DOHH2 (cell line): ENCODE results near the gene SCOC.
A peak's percentile ranks its signal among the peaks of the same experiment; 100 is the strongest.

Experiments used
- H3F3A ChIP-seq: fragments of 200-600 bp; sonication (generic), shearing (Covaris generic); 2 replicates; pipeline ENCODE4 v1.6.0; 2016; ENCODE audit warnings: antibody characterized with exemption, mild to moderate bottlenecking; ENCODE audit not compliant: control insufficient read depth, insufficient read depth
- H3K27ac ChIP-seq: fragments of 200-600 bp; sonication (generic); 2 replicates; pipeline ENCODE4 v1.5.1; 2014; ENCODE audit warnings: low read depth, mild to moderate bottlenecking, low read length, moderate library complexity
- H3K27me3 ChIP-seq: fragments of 200-600 bp; sonication (generic); 2 replicates; pipeline ENCODE4 v1.6.1; 2014; ENCODE audit warnings: mild to moderate bottlenecking, low read length, mixed read lengths; ENCODE audit not compliant: control insufficient read depth
- H3K36me3 ChIP-seq: fragments of 200-600 bp; sonication (generic); 2 replicates; pipeline ENCODE4 v1.6.1; 2014; ENCODE audit warnings: mild to moderate bottlenecking, low read length, moderate library complexity, mixed read lengths; ENCODE audit not compliant: control insufficient read depth
- H3K4me1 ChIP-seq: fragments of 200-600 bp; sonication (generic); 2 replicates; pipeline ENCODE4 v1.6.1; 2014; ENCODE audit warnings: mild to moderate bottlenecking, low read length, mixed read lengths; ENCODE audit not compliant: control insufficient read depth
- H3K4me2 ChIP-seq: fragments of 200-600 bp; sonication (generic); 2 replicates; pipeline ENCODE4 v1.6.0; 2014; ENCODE audit warnings: mild to moderate bottlenecking, low read length, moderate library complexity
- H3K4me3 ChIP-seq: fragments of 200-600 bp; sonication (generic); 2 replicates; pipeline ENCODE4 v1.5.1; 2014; ENCODE audit warnings: mild to moderate bottlenecking, low read length, mixed read lengths
- H3K79me2 ChIP-seq: fragments of 200-600 bp; sonication (generic); 2 replicates; pipeline ENCODE4 v1.6.1; 2014; ENCODE audit warnings: mild to moderate bottlenecking, low read length, mixed read lengths; ENCODE audit not compliant: control insufficient read depth
- H3K9me2 ChIP-seq: fragments of 200-600 bp; sonication (generic); replicated peaks from 2 replicates; pipeline ENCODE4 v1.6.1; 2014; ENCODE audit warnings: mild to moderate bottlenecking, low read length, mixed read lengths; ENCODE audit not compliant: control insufficient read depth
- H3K9me3 ChIP-seq: fragments of 200-600 bp; sonication (generic); 2 replicates; pipeline ENCODE4 v1.6.1; 2014; ENCODE audit warnings: antibody characterized with exemption, low read length, mixed read lengths; ENCODE audit not compliant: control insufficient read depth, insufficient read depth
- H4K20me1 ChIP-seq: fragments of 200-600 bp; sonication (generic); 2 replicates; pipeline ENCODE4 v1.6.0; 2014; ENCODE audit warnings: low read depth, mild to moderate bottlenecking, antibody characterized with exemption, low read length, moderate library complexity; ENCODE audit not compliant: control insufficient read depth, insufficient read depth
- CTCF ChIP-seq: fragments of 200-600 bp; sonication (generic); IDR thresholded peaks from one replicate; pipeline ENCODE4 v1.5.1; 2014; ENCODE audit warnings: antibody characterized with exemption, mild to moderate bottlenecking, low read depth, low read length; ENCODE audit not compliant: poor library complexity, severe bottlenecking
- EZH2phosphoT487 ChIP-seq: fragments of 200-600 bp; sonication (generic); IDR thresholded peaks from 2 replicates; pipeline ENCODE4 v1.6.1; 2017; ENCODE audit warnings: borderline replicate concordance, mild to moderate bottlenecking, antibody characterized with exemption, low read length, moderate library complexity, mixed read lengths

SCOC gene

DNA sequence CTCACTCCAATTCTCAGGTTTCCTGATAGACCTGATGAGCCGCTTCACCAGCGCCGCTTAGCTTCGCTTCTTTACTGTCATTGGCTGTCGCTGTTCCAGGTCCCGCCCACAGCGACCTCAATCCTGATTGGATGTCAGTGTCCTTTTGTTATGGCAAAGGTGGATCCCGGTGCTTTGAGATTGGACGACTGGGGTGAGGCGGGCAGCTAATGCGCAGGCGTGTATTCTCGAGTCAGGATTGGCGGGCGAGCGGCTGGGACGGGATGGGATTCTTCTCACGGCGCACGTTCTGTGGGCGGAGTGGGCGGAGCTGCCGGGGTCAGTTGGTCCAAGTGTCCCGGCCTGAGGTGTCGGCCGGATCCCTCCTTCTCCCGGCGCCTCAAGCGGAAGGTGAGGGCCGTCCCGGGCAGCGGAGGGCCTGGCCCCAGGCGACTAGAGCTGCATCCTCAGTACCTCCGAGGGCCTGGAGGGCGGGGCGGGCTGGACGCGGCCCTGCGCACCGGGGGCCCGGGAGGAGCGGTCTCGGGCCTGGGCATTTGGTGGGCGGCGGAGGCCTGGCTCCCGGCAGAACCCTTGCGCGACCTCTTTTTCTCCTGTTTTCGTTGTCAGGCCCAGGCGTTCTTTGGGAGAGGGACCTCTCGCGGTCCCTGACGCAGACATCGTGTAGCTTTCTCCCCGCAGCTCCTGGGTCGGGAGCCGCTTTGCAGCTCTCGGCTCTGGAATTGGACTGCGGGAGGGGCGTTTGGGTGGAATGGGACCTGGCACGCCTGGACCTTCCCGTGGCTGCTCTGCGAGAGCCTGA is at the start of gene SCOC:
Gene SCOC, plus strand, starts transcription at position 319 of the 802 bp plus-strand sequence. CDS start 5,525 bp downstream, outside the sequence.
- H3K27me3 ChIP-seq = no peaks in the 10 kb centered on the region
- H3K4me2 ChIP-seq = peak within 1 kb of the TSS; percentile 82
- H3K4me3 ChIP-seq = peak within 1 kb of the TSS; percentile 94
- H3F3A ChIP-seq = no peaks in the 10 kb centered on the region
- H3K9me3 ChIP-seq = no peaks in the 10 kb centered on the region
- H4K20me1 ChIP-seq = 0 out of 2 replicates have a peak, but pooled peaks cover 7% of the 10 kb centered on the region
- H3K4me1 ChIP-seq = peaks cover 22% of the 10 kb centered on the region
- H3K9me2 ChIP-seq = no peaks in the 10 kb centered on the region
- TF ChIP-seq CTCF (no peak), EZH2phosphoT487 (no peak)
- H3K36me3 ChIP-seq = no peaks in the 10 kb centered on the region
- peak within 1 kb of the TSS; percentile 51 for H3K27ac ChIP-seq
- peaks cover 42% of the 10 kb centered on the region for H3K79me2 ChIP-seq

- H4K20me1 ChIP-seq = no peaks in the 10 kb centered on the region
- no peaks in the 10 kb centered on the region for H3K27me3 ChIP-seq
- TF ChIP-seq CTCF = peak; percentile 60
- TF ChIP-seq EZH2phosphoT487 = no peak
- no peaks in the 10 kb centered on the region for H3K36me3 ChIP-seq
- H3K4me3 ChIP-seq = no peak overlapping the region
- no peaks in the 10 kb centered on the region for H3F3A ChIP-seq
- H3K27ac ChIP-seq = no peak overlapping the region
- H3K9me2 ChIP-seq = no peaks in the 10 kb centered on the region
- no peaks in the 10 kb centered on the region for H3K9me3 ChIP-seq
- H3K4me2 ChIP-seq = no peak overlapping the region
- H3K4me1 ChIP-seq = peaks cover 6% of the 10 kb centered on the region
- H3K79me2 ChIP-seq = no peaks in the 10 kb centered on the region
Measured at GRCh38 chr4:140326395-140326993, 47.0 kb upstream of the SCOC start.

DNA sequence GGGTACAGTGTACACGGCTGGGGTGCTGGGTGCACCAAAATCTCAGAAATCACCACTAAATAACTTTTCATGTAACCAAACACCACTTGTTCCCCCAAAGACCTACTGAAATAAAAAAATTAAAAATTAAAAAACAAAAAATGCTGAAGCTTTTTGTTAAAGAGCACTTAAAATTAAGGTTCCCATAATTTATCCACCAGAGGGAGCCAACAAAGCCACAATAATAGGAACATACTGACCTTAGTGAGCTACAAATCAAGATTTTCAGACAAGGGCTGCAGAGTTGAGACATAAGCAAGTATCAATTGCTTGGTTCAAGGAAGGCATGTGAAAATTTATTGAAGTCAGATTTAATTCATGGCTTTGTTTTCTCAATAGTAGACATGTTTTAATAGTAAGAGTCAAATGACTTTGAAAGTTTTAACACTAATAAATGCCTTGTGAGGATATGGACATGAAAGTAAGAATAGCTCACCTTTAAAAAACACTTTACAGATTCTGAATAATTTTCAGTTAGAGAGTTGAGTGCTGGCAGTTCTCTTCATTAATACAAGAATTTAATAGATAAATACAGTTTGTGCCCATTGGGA is 43.0 kb upstream of the SCOC start:
- Histone ChIP-seq H3K9me2 (no peaks in the 10 kb centered on the region), H3K27ac (no peak overlapping the region), H3K27me3 (no peaks in the 10 kb centered on the region), H3K36me3 (no peaks in the 10 kb centered on the region), H3K79me2 (no peaks in the 10 kb centered on the region), H3K4me1 (peaks cover 8% of the 10 kb centered on the region), H4K20me1 (no peaks in the 10 kb centered on the region), H3K4me2 (no peak overlapping the region), H3K4me3 (no peak overlapping the region), H3K9me3 (no peaks in the 10 kb centered on the region), H3F3A (no peaks in the 10 kb centered on the region)
- peak; percentile 58 for TF ChIP-seq CTCF
- TF ChIP-seq EZH2phosphoT487 = no peak
